ENCODE results near the gene STK10.
"Not testable (repeated sequence)": the region's sequence is repeated elsewhere in the genome, so short reads cannot be mapped to it uniquely, and the experiment has no call there.

Gene STK10

GRCh38 chr5:172223901-172224873, 36.2 kb upstream of the STK10 start:
- TF ChIP-seq CTCF (IDR thresholded peaks at IDR 0.05; ENCODE audit: extremely low read depth, missing control alignments): no peak
- DNase-seq (ENCODE audit: low spot score): peak; percentile 45

GRCh38 chr5:172219296-172219695, 31.3 kb upstream of the STK10 start:
- no peak for DNase-seq (ENCODE audit: low spot score)
- TF ChIP-seq CTCF (IDR thresholded peaks at IDR 0.05; ENCODE audit: extremely low read depth, missing control alignments): no peak

GRCh38 chr5:172216345-172216744, 28.3 kb upstream of the STK10 start:
- no peak for TF ChIP-seq CTCF (IDR thresholded peaks at IDR 0.05; ENCODE audit: extremely low read depth, missing control alignments)
- DNase-seq (ENCODE audit: low spot score): no peak

- no peak for DNase-seq (ENCODE audit: low spot score)
- no peak for TF ChIP-seq CTCF (IDR thresholded peaks at IDR 0.05; ENCODE audit: extremely low read depth, missing control alignments)
Observed at GRCh38 chr5:172213126-172213525, 25.1 kb upstream of the STK10 start.

GRCh38 chr5:172211676-172212075, 23.7 kb upstream of the STK10 start:
- no peak for DNase-seq (ENCODE audit: low spot score)
- no peak for TF ChIP-seq CTCF (IDR thresholded peaks at IDR 0.05; ENCODE audit: extremely low read depth, missing control alignments)

GRCh38 chr5:172209714-172210113, 21.7 kb upstream of the STK10 start:
- TF ChIP-seq CTCF (IDR thresholded peaks at IDR 0.05; ENCODE audit: extremely low read depth, missing control alignments): no peak
- no peak for DNase-seq (ENCODE audit: low spot score)

- no peak for DNase-seq (ENCODE audit: low spot score)
- TF ChIP-seq CTCF (IDR thresholded peaks at IDR 0.05; ENCODE audit: extremely low read depth, missing control alignments): no peak
Observed at GRCh38 chr5:172207511-172207910, 19.5 kb upstream of the STK10 start.

- DNase-seq (ENCODE audit: low spot score): not testable (repeated sequence)
Observed at GRCh38 chr5:172205984-172206383, 18.0 kb upstream of the STK10 start.
